Measurements from ENCODE around the gene SEMA5B.

DNA sequence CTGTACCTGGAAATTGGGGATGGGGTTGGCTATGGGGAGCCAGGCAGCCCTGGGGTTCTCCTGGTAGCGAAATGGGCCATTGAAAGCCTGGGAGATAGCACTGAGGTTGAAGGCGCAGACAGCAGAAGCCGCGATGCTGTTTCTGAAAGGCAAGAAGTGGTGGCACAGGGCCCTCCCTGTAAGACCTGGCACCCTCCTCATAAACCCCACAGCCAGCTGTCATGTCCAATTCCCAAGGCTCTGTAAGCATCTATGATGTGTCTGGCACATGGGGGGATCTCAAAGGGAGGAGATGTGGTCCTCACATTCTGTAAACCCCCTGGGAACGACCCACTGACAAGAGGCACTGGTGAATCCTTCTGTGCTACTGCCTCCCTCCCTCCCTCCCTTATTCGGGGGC lies 104.0 kb downstream of the SEMA5B start:
- TF ChIP-seq ZNF837 (tag by site-specific recombination; IDR thresholded peaks at IDR 0.05) (no peak), SALL2 (tag by site-specific recombination; IDR thresholded peaks at IDR 0.05; ENCODE audit: borderline replicate concordance) (no peak), CTCF (tag by site-specific recombination; IDR thresholded peaks at IDR 0.05) (no peak), KLF16 (tag by site-specific recombination; IDR thresholded peaks at IDR 0.05) (no peak)

All from HEK293 (cell line).